ENCODE data around the gene PPL.
A peak's percentile ranks its signal among the peaks of the same experiment; 100 is the strongest.
"Not testable (repeated sequence)": the region's sequence is repeated elsewhere in the genome, so short reads cannot be mapped to it uniquely, and the experiment has no call there.

The PPL gene

DNA sequence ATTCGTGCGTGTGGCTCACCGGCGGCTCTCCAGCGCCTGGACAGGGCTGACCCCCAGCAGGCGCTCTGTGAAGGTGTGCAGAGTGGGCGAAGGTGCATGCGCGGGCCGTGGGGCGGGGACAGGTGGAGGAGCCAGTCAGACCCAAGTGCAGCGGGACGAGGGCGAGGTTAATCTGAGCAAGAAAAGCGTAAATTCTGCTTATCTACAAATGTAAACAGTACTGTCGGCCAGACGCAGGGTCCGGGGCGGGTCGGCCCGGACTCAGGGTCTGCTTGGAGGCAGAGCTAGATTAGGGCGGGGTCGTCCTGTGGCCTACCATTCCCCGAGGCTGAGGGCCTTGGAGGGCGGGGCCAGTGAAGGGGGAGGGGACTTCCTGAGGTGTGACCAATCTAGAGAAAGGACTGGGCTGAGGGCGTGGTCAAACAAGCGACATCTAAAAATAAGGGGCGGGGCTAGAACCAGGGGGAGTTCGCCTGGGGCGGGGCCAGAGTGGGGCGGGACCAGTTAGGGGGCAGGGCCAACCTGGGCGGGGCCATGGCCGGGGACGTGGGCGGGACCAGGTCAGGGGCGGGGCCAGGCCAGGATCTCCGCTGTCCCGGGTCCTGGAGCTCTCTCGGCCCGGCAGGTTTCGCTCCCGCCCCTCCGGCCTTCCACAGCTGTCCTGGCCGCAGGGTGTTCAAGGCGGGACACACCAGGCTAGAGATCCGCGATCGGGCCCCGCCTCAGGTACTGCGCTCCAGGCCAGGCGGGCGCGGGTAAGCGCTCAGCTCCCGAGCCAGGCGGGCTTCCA lies 21.0 kb upstream of the PPL start, which contains the start of gene SEC14L5:
Gene SEC14L5, plus strand, starts transcription at position 611 of the 790 bp plus-strand sequence. CDS start 994 bp downstream, outside the sequence.
- no peaks in the 10 kb centered on the region for H3K4me1 ChIP-seq
- H3K36me3 ChIP-seq (ENCODE audit: control insufficient read depth, insufficient read depth, low read length), result no peaks in the 10 kb centered on the region
- peak within 1 kb of the TSS; percentile 44 for H3K4me3 ChIP-seq (ENCODE audit: low read depth, low read length)
- H3K79me2 ChIP-seq, result no peaks in the 10 kb centered on the region
- no peaks in the 10 kb centered on the region for H3K27me3 ChIP-seq (ENCODE audit: control insufficient read depth, insufficient read depth, low read length)
- TF ChIP-seq, protein P1, sequence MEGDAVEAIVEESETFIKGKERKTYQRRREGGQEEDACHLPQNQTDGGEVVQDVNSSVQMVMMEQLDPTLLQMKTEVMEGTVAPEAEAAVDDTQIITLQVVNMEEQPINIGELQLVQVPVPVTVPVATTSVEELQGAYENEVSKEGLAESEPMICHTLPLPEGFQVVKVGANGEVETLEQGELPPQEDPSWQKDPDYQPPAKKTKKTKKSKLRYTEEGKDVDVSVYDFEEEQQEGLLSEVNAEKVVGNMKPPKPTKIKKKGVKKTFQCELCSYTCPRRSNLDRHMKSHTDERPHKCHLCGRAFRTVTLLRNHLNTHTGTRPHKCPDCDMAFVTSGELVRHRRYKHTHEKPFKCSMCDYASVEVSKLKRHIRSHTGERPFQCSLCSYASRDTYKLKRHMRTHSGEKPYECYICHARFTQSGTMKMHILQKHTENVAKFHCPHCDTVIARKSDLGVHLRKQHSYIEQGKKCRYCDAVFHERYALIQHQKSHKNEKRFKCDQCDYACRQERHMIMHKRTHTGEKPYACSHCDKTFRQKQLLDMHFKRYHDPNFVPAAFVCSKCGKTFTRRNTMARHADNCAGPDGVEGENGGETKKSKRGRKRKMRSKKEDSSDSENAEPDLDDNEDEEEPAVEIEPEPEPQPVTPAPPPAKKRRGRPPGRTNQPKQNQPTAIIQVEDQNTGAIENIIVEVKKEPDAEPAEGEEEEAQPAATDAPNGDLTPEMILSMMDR (IDR thresholded peaks at IDR 0.05), result no peak
- H3K27ac ChIP-seq, result peak within 1 kb of the TSS; percentile 45
- H3K9ac ChIP-seq, result no peak within 1 kb of the TSS
- H2AFZ ChIP-seq, result peak within 1 kb of the TSS; percentile 97
- peak within 1 kb of the TSS; percentile 74 for H3K4me2 ChIP-seq (ENCODE audit: low read length)
- no peaks in the 10 kb centered on the region for H3K9me3 ChIP-seq (ENCODE audit: control insufficient read depth, low read length)

DNA sequence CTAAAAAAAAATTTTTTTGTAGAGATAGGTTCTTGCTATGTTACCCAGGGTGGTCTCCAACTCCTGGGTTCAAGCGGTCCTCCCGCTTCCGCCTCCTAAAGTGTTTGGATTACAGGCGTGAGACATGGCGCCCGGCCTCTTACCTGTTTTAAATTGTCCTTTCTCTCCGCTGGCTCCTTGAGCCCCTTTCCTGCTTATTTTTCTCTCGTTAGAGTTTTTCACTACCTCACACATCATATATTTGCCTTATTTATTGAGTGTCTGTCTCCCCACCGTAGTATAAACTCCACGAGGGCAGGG lies 20.4 kb upstream of the PPL start:
- peak overlapping the region; percentile 44 for H3K4me3 ChIP-seq (ENCODE audit: low read depth, low read length)
- no peak overlapping the region for H3K9ac ChIP-seq
- H3K9me3 ChIP-seq (ENCODE audit: control insufficient read depth, low read length), result no peaks in the 10 kb centered on the region
- TF ChIP-seq, protein P1 (IDR thresholded peaks at IDR 0.05), result no peak
- H3K4me1 ChIP-seq, result no peaks in the 10 kb centered on the region
- peak overlapping the region; percentile 45 for H3K27ac ChIP-seq
- H2AFZ ChIP-seq, result peak overlapping the region; percentile 97
- no peaks in the 10 kb centered on the region for H3K27me3 ChIP-seq (ENCODE audit: control insufficient read depth, insufficient read depth, low read length)
- peak overlapping the region; percentile 55 for H3K4me2 ChIP-seq (ENCODE audit: low read length)
- no peaks in the 10 kb centered on the region for H3K36me3 ChIP-seq (ENCODE audit: control insufficient read depth, insufficient read depth, low read length)
- no peaks in the 10 kb centered on the region for H3K79me2 ChIP-seq

DNA sequence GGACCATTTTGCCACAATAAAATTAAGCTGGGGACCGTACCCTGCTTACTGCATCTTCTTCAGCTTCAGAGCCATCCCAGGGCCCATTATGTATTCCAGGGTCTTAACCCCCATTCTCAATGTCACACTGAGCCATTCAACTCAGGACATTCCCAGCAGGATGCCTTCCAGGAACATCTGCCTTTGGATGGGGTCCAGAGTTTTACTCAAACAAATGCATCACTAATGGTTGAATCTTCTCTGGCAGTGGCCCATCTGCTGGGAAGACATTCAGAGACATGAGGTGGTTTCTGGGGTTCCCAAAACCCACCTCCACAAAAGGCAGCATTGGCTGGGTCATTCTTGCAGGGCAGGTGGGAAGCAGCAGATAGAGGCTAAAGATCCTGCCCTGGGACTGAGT lies 17.8 kb upstream of the PPL start:
- H3K36me3 ChIP-seq (ENCODE audit: control insufficient read depth, insufficient read depth, low read length), result no peaks in the 10 kb centered on the region
- no peak overlapping the region for H2AFZ ChIP-seq
- no peak overlapping the region for H3K9ac ChIP-seq
- H3K27me3 ChIP-seq (ENCODE audit: control insufficient read depth, insufficient read depth, low read length), result no peaks in the 10 kb centered on the region
- TF ChIP-seq, protein P1 (IDR thresholded peaks at IDR 0.05), result no peak
- H3K27ac ChIP-seq, result no peak overlapping the region
- no peaks in the 10 kb centered on the region for H3K9me3 ChIP-seq (ENCODE audit: control insufficient read depth, low read length)
- H3K4me1 ChIP-seq, result no peaks in the 10 kb centered on the region
- H3K79me2 ChIP-seq, result no peaks in the 10 kb centered on the region
- H3K4me3 ChIP-seq (ENCODE audit: low read depth, low read length), result no peak overlapping the region
- H3K4me2 ChIP-seq (ENCODE audit: low read length), result no peak overlapping the region

DNA sequence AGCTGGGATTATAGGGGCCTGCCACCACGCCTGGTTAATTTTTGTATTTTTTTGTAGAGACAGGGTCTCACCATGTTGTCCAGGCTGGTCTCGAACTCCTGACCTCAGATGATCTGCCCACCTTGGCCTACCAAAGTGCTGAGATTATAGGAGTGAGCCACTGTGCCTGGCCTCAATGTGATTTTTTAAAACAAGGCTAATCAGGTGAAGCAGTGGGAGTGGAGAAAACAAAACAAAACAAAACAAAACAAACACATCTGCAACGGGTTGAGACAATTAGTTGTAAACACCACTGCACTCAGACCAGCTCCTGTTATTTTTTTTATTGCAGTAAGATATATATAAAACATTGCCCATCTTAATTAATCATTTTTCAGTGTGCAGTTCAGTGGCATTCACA lies 14.6 kb upstream of the PPL start:
- not testable (repeated sequence) for H3K27ac ChIP-seq; H3K4me1 ChIP-seq; H2AFZ ChIP-seq; H3K9ac ChIP-seq; H3K27me3 ChIP-seq (ENCODE audit: control insufficient read depth, insufficient read depth, low read length); H3K79me2 ChIP-seq; H3K4me2 ChIP-seq (ENCODE audit: low read length); H3K36me3 ChIP-seq (ENCODE audit: control insufficient read depth, insufficient read depth, low read length); H3K9me3 ChIP-seq (ENCODE audit: control insufficient read depth, low read length); H3K4me3 ChIP-seq (ENCODE audit: low read depth, low read length)

DNA sequence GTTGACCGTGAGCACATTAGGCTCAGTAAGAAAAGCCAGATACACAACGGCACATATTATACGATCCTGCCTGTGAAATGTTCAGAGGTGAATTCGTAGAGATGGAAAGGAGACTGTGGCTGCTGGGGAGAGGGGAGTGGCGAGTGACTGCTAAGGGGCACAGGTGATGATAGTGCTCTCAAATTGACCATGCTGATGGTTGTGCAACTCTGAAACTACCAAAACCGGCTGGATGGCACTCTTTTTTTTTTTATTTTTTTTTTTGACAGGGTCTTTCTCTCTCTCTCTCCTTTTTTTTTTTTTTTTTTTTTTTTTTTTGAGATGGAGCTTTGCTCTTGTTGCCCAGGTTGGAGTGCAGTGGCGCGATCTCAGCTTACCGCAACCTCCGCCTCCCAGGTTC lies 13.0 kb upstream of the PPL start:
- no peak overlapping the region for H3K4me3 ChIP-seq (ENCODE audit: low read depth, low read length)
- H3K27ac ChIP-seq, result no peak overlapping the region
- no peak overlapping the region for H3K9ac ChIP-seq
- H3K4me2 ChIP-seq (ENCODE audit: low read length), result no peak overlapping the region
- no peaks in the 10 kb centered on the region for H3K36me3 ChIP-seq (ENCODE audit: control insufficient read depth, insufficient read depth, low read length)
- TF ChIP-seq, protein P1 (IDR thresholded peaks at IDR 0.05), result no peak
- no peaks in the 10 kb centered on the region for H3K79me2 ChIP-seq
- H3K4me1 ChIP-seq, result peaks cover 10% of the 10 kb centered on the region
- H3K27me3 ChIP-seq (ENCODE audit: control insufficient read depth, insufficient read depth, low read length), result no peaks in the 10 kb centered on the region
- H3K9me3 ChIP-seq (ENCODE audit: control insufficient read depth, low read length), result no peaks in the 10 kb centered on the region
- H2AFZ ChIP-seq, result no peak overlapping the region
